ENCODE measurements around the gene HOXA6. TPM values are rescaled to one million over a fixed set of nuclear protein-coding genes. Genes with fewer than 3 reads are reported as not detected.

The HOXA6 gene
- total RNA-seq, 1 experiment from 2014 or later = 3.3 TPM

GRCh38 chr7:27169658-27170425 lies 22.3 kb upstream of the HOXA6 start:
- Histone ChIP-seq H3K27me3 (ENCODE audit: control insufficient read depth, insufficient read depth, low read length) (no peaks in the 10 kb centered on the region), H3K4me3 (ENCODE audit: low read depth in 2 of 2, low read length in 2 of 2) (peak overlapping the region; percentile 20 to 42; a peak in 3 of 4 replicates), H3K36me3 (ENCODE audit: control insufficient read depth, insufficient read depth, low read length) (no peaks in the 10 kb centered on the region), H3K9me3 (ENCODE audit: control insufficient read depth, insufficient read depth, low read depth, low read length) (no peaks in the 10 kb centered on the region), H3K4me1 (ENCODE audit: control insufficient read depth, insufficient read depth, low read length) (peaks cover 5% of the 10 kb centered on the region; the same call in 1 of the 2 replicates), H3K27ac (ENCODE audit: low read length) (no peak overlapping the region)
- no peak for DNase-seq (ENCODE audit: low read depth, low spot score)
- no TSS peak for BruUV-seq (replicated peaks)
- peak; percentile 43 for ATAC-seq
- ChIA-PET CTCF (interaction anchor here (1.4 kb wide), 1 partner anchor 10 kb away, joined by 4 read pairs; no protein-coding TSS in a partner anchor), POLR2A (no interaction called here)
- intact Hi-C loops (cut with micrococcal nuclease; ENCODE audit: unreplicated experiment) = no loop called here
- TF ChIP-seq POLR2AphosphoS5 (IDR thresholded peaks at IDR 0.05; ENCODE audit: low read depth, low read length) (no peak), TCF7L2 (IDR thresholded peaks at IDR 0.05; ENCODE audit: low read depth, low read length) (no peak), CTCF (IDR thresholded peaks at IDR 0.05) (no peak), SIN3A (IDR thresholded peaks at IDR 0.05; ENCODE audit: borderline replicate concordance, insufficient read depth, low read depth, low read length) (no peak), REST (IDR thresholded peaks at IDR 0.05; ENCODE audit: insufficient read depth in 1 of 2, low read depth in 2 of 2, low read length in 1 of 2) (no peak)
- in situ Hi-C loops (cut with HindIII; ENCODE audit: low pct_unique_long_range_greater_than_20kb, low sequenced_read_pairs) = no loop called here

- in situ Hi-C loops (cut with HindIII; ENCODE audit: low pct_unique_long_range_greater_than_20kb, low sequenced_read_pairs) = no loop called here
- H3K27ac ChIP-seq (ENCODE audit: low read length) = no peak overlapping the region
Measured at GRCh38 chr7:27168265-27168947, 20.8 kb upstream of the HOXA6 start.

More at GRCh38 chr7:27168265-27168947, 20.8 kb upstream of the HOXA6 start:
- Histone ChIP-seq H3K4me1 (ENCODE audit: control insufficient read depth, insufficient read depth, low read length) (peaks cover 5% of the 10 kb centered on the region; the same call in 1 of the 2 replicates), H3K4me3 (ENCODE audit: low read depth in 2 of 2, low read length in 2 of 2) (no peak overlapping the region), H3K36me3 (ENCODE audit: control insufficient read depth, insufficient read depth, low read length) (no peaks in the 10 kb centered on the region; the same call in 1 of the 2 replicates), H3K9me3 (ENCODE audit: control insufficient read depth, insufficient read depth, low read depth, low read length) (no peaks in the 10 kb centered on the region), H3K27me3 (ENCODE audit: control insufficient read depth, insufficient read depth, low read length) (no peaks in the 10 kb centered on the region)
- DNase-seq (ENCODE audit: low read depth, low spot score) (no peak), ATAC-seq (no peak)
- CTCF ChIA-PET = interaction anchor here (0.5 kb wide), 1 partner anchor 484 kb away, joined by 3 read pairs; no protein-coding TSS in a partner anchor
- no peak for TF ChIP-seq REST (IDR thresholded peaks at IDR 0.05; ENCODE audit: insufficient read depth in 1 of 2, low read depth in 2 of 2, low read length in 1 of 2)
- TF ChIP-seq SIN3A (IDR thresholded peaks at IDR 0.05; ENCODE audit: borderline replicate concordance, insufficient read depth, low read depth, low read length) = no peak
- no peak for TF ChIP-seq CTCF (IDR thresholded peaks at IDR 0.05)
- TF ChIP-seq POLR2AphosphoS5 (IDR thresholded peaks at IDR 0.05; ENCODE audit: low read depth, low read length) = no peak
- no peak for TF ChIP-seq TCF7L2 (IDR thresholded peaks at IDR 0.05; ENCODE audit: low read depth, low read length)
- no TSS peak for BruUV-seq (replicated peaks)
- POLR2A ChIA-PET = interaction anchor here (0.5 kb wide), 1 partner anchor 380 kb away, joined by 4 read pairs; no protein-coding TSS in a partner anchor
- intact Hi-C loops (cut with micrococcal nuclease; ENCODE audit: unreplicated experiment) = no loop called here

Measured in Panc1 (cell line).